B cell (primary cell): Measurements from ENCODE around the gene BCL10.

Source experiments
- CTCF ChIP-seq: fragments of 200-600 bp; IDR thresholded peaks from one replicate; pipeline ENCODE4 v1.8.0; 2022; ENCODE audit warnings: antibody characterized with exemption, mild to moderate bottlenecking
- EZH2 ChIP-seq: IDR thresholded peaks from 2 replicates; pipeline ENCODE4 v1.6.1; 2012; ENCODE audit warnings: borderline replicate concordance, low read depth, mild to moderate bottlenecking, moderate library complexity, low read length; ENCODE audit not compliant: insufficient read depth, poor library complexity, severe bottlenecking

GRCh38 chr1:85297855-85298629, 21.6 kb upstream of the BCL10 start:
- TF ChIP-seq EZH2 (no peak), CTCF (no peak)
